Natural killer cell treated with Interleukin-12 subunit alpha and Interleukin-12 subunit beta and Interleukin-15 and Interleukin-18, amount 100 ng/mL, for 72 hours (primary cell): ENCODE data around the gene PHF1. TPM values are rescaled to one million over a fixed set of nuclear protein-coding genes. Genes with fewer than 3 reads are reported as not detected.
A peak's percentile ranks its signal among the peaks of the same experiment; 100 is the strongest.
"Not testable (repeated sequence)": the region's sequence is repeated elsewhere in the genome, so short reads cannot be mapped to it uniquely, and the experiment has no call there.

Experiments
- ATAC-seq, 2 donors: fragments of 150-1000 bp; cut with Tn5 transposase in 1 of 2; sonication (Bioruptor Pico), chemical (Tn5 transposase) in 1 of 2; 2 replicates each; pipeline ENCODE4 v1.10.0; 2021
- DNase-seq: peaks from one replicate; pipeline ENCODE4 v3.0.0; 2022; ENCODE audit warnings: low spot score
- H3K27ac Mint-ChIP-seq, 2 donors: 1 replicate in 1 of 2; 2 replicates in 1 of 2; pipeline ENCODE4 v1.8.0; 2022; ENCODE audit warnings: mixed read lengths in 2 of 2, mild to moderate bottlenecking in 1 of 2, moderate library complexity in 1 of 2
- H3K27me3 Mint-ChIP-seq, 2 donors: 1 replicate in 1 of 2; 2 replicates in 1 of 2; pipeline ENCODE4 v1.8.0; 2022; ENCODE audit warnings: mixed read lengths in 2 of 2
- H3K36me3 Mint-ChIP-seq: one replicate; pipeline ENCODE4 v1.8.0; 2022; ENCODE audit warnings: mixed read lengths
- H3K4me1 Mint-ChIP-seq, 2 donors: 1 replicate in 1 of 2; 2 replicates in 1 of 2; pipeline ENCODE4 v1.8.0; 2022; ENCODE audit warnings: low read depth in 2 of 2, mixed read lengths in 2 of 2, mild to moderate bottlenecking in 1 of 2
- H3K4me3 Mint-ChIP-seq: one replicate; pipeline ENCODE4 v1.8.0; 2022; ENCODE audit warnings: mixed read lengths
- H3K9me3 Mint-ChIP-seq: 2 replicates; pipeline ENCODE4 v1.8.0; 2022; ENCODE audit warnings: mixed read lengths
- total RNA-seq, 2 donors: library from RNA; stranded (reverse); gene quantifications; one replicate each; pipeline ENCODE4 v1.2.3, GENCODE V29; 2022

The PHF1 gene
- total RNA-seq, 2 donors from 2014 or later: 46.5 to 66.6 TPM

- DNase-seq (no peak), ATAC-seq (no peak)
- Mint-ChIP-seq H3K4me1 (peaks cover 0 to 8% of the 10 kb centered on the region in 2 donors), H3K4me3 (no peak overlapping the region), H3K27ac (no peak overlapping the region), H3K9me3 (no peaks in the 10 kb centered on the region), H3K27me3 (no peaks in the 10 kb centered on the region), H3K36me3 (no peaks in the 10 kb centered on the region)
Observed at GRCh38 chr6:33380272-33380981, 30.4 kb upstream of the PHF1 start.

GRCh38 chr6:33383427-33384185 lies 27.2 kb upstream of the PHF1 start:
- Mint-ChIP-seq H3K36me3 (no peaks in the 10 kb centered on the region), H3K9me3 (no peaks in the 10 kb centered on the region), H3K4me3 (no peak overlapping the region), H3K27ac (no peak overlapping the region), H3K27me3 (no peaks in the 10 kb centered on the region), H3K4me1 (no peaks in the 10 kb centered on the region)
- ATAC-seq (no peak), DNase-seq (no peak)

GRCh38 chr6:33384581-33385020 lies 26.2 kb upstream of the PHF1 start:
- no peaks in the 10 kb centered on the region for H3K9me3 Mint-ChIP-seq
- ATAC-seq (no peak), DNase-seq (no peak)
- no peaks in the 10 kb centered on the region for H3K27me3 Mint-ChIP-seq
- H3K4me1 Mint-ChIP-seq: no peaks in the 10 kb centered on the region
- no peak overlapping the region for H3K27ac Mint-ChIP-seq
- H3K36me3 Mint-ChIP-seq: no peaks in the 10 kb centered on the region
- no peak overlapping the region for H3K4me3 Mint-ChIP-seq

- Mint-ChIP-seq H3K27me3 (no peaks in the 10 kb centered on the region), H3K4me3 (no peak overlapping the region), H3K27ac (peak overlapping the region; percentile 92 to 93), H3K36me3 (peaks cover 12% of the 10 kb centered on the region), H3K4me1 (peaks cover 25 to 38% of the 10 kb centered on the region in 2 donors), H3K9me3 (no peaks in the 10 kb centered on the region)
- DNase-seq (no peak), ATAC-seq (no peak)
Observed at GRCh38 chr6:33390173-33390572, 20.6 kb upstream of the PHF1 start.

GRCh38 chr6:33390767-33391277 lies 20.0 kb upstream of the PHF1 start:
- Mint-ChIP-seq H3K27ac (peak overlapping the region; percentile 92 to 93), H3K4me1 (peaks cover 25 to 40% of the 10 kb centered on the region in 2 donors), H3K27me3 (no peaks in the 10 kb centered on the region), H3K36me3 (peaks cover 12% of the 10 kb centered on the region), H3K9me3 (no peaks in the 10 kb centered on the region), H3K4me3 (peak overlapping the region; percentile 95)
- ATAC-seq (no peak), DNase-seq (no peak)

- peak within 1 kb of the TSS; percentile 92 to 93 for H3K27ac Mint-ChIP-seq
- peaks cover 25 to 40% of the 10 kb centered on the region in 2 donors for H3K4me1 Mint-ChIP-seq
- ATAC-seq (peak; percentile 96 to 97), DNase-seq (peak; percentile 100)
- H3K9me3 Mint-ChIP-seq: no peaks in the 10 kb centered on the region
- peak within 1 kb of the TSS; percentile 95 for H3K4me3 Mint-ChIP-seq
- H3K27me3 Mint-ChIP-seq: no peaks in the 10 kb centered on the region
- peaks cover 12% of the 10 kb centered on the region for H3K36me3 Mint-ChIP-seq
Observed at GRCh38 chr6:33391278-33391921, 19.4 kb upstream of the PHF1 start, which contains the start of gene KIFC1. TSS of gene KIFC1 (plus strand) at chr6:33391823. CDS start at chr6:33391986, 163 bp downstream.

GRCh38 chr6:33391922-33392594 lies 18.8 kb upstream of the PHF1 start:
- Mint-ChIP-seq H3K27me3 (no peaks in the 10 kb centered on the region), H3K4me1 (peaks cover 25 to 40% of the 10 kb centered on the region in 2 donors), H3K36me3 (peaks cover 12% of the 10 kb centered on the region), H3K27ac (peak overlapping the region; percentile 92 to 93), H3K4me3 (peak overlapping the region; percentile 95), H3K9me3 (no peaks in the 10 kb centered on the region)
- no peak for DNase-seq
- peak; percentile 0 to 25 for ATAC-seq

GRCh38 chr6:33392595-33392948 lies 18.2 kb upstream of the PHF1 start:
- H3K4me3 Mint-ChIP-seq: peak overlapping the region; percentile 95
- H3K9me3 Mint-ChIP-seq: no peaks in the 10 kb centered on the region
- peak overlapping the region; percentile 92 to 93 for H3K27ac Mint-ChIP-seq
- H3K27me3 Mint-ChIP-seq: no peaks in the 10 kb centered on the region
- ATAC-seq (no peak), DNase-seq (no peak)
- H3K36me3 Mint-ChIP-seq: peaks cover 15% of the 10 kb centered on the region
- peaks cover 25 to 42% of the 10 kb centered on the region in 2 donors for H3K4me1 Mint-ChIP-seq

- no peak for ATAC-seq
- Mint-ChIP-seq H3K36me3 (peaks cover 19% of the 10 kb centered on the region), H3K27me3 (no peaks in the 10 kb centered on the region), H3K4me1 (peaks cover 25 to 46% of the 10 kb centered on the region in 2 donors), H3K9me3 (no peaks in the 10 kb centered on the region), H3K27ac (peak overlapping the region; percentile 92 to 93), H3K4me3 (peak overlapping the region; percentile 95)
- no peak for DNase-seq
Observed at GRCh38 chr6:33392979-33393378, 17.8 kb upstream of the PHF1 start.

- no peaks in the 10 kb centered on the region for H3K27me3 Mint-ChIP-seq
- no peak overlapping the region for H3K4me3 Mint-ChIP-seq
- no peak overlapping the region for H3K27ac Mint-ChIP-seq
- ATAC-seq (no peak), DNase-seq (no peak)
- H3K4me1 Mint-ChIP-seq: peaks cover 10 to 29% of the 10 kb centered on the region in 2 donors
- H3K36me3 Mint-ChIP-seq: peaks cover 14% of the 10 kb centered on the region
- H3K9me3 Mint-ChIP-seq: no peaks in the 10 kb centered on the region
Observed at GRCh38 chr6:33397541-33397940, 13.3 kb upstream of the PHF1 start.

GRCh38 chr6:33398601-33399000 lies 12.2 kb upstream of the PHF1 start:
- peaks cover 3 to 21% of the 10 kb centered on the region in 2 donors for H3K4me1 Mint-ChIP-seq
- not testable (repeated sequence) for H3K27me3 Mint-ChIP-seq, H3K36me3 Mint-ChIP-seq, H3K9me3 Mint-ChIP-seq, H3K4me3 Mint-ChIP-seq, DNase-seq, H3K27ac Mint-ChIP-seq, ATAC-seq

GRCh38 chr6:33399881-33400280 lies 10.9 kb upstream of the PHF1 start:
- H3K36me3 Mint-ChIP-seq: peaks cover 15% of the 10 kb centered on the region
- not testable (repeated sequence) for H3K4me3 Mint-ChIP-seq, H3K27ac Mint-ChIP-seq, H3K9me3 Mint-ChIP-seq, H3K27me3 Mint-ChIP-seq, DNase-seq, ATAC-seq
- peaks cover 8 to 20% of the 10 kb centered on the region in 2 donors for H3K4me1 Mint-ChIP-seq

GRCh38 chr6:33404884-33405283 lies 5.9 kb upstream of the PHF1 start:
- Mint-ChIP-seq H3K4me3 (no peak overlapping the region), H3K36me3 (peaks cover 8% of the 10 kb centered on the region), H3K27me3 (no peaks in the 10 kb centered on the region), H3K27ac (no peak overlapping the region), H3K4me1 (peaks cover 12 to 27% of the 10 kb centered on the region in 2 donors), H3K9me3 (no peaks in the 10 kb centered on the region)
- DNase-seq: no peak
- no peak for ATAC-seq
